GM12878 (cell line): ENCODE measurements around the gene SRSF12. TPM values are rescaled to one million over a fixed set of nuclear protein-coding genes. Genes with fewer than 3 reads are reported as not detected.

Experiments used
- ATAC-seq: fragments of 200-7000 bp; cut with Tn5 transposase; 3 replicates; pipeline ENCODE4 v1.9.1; 2020; ENCODE audit warnings: mild to moderate bottlenecking, moderate library complexity
- BruUV-seq: library from RNA; stranded (reverse); fragments of 400-500 nt; replicated peaks from 2 replicates; lab custom pipeline; 2021; lab: Mats Ljungman, UMichigan
- CTCF ChIA-PET: fragments of 300-600 bp; sonication (Branson Sonifier 250); formaldehyde crosslinking; extraction: SDS; loops from one replicate; lab custom pipeline; 2021; ENCODE audit warnings: inconsistent platforms; lab: Yijun Ruan, JAX
- POLR2A ChIA-PET: fragments of 350-600 bp; formaldehyde crosslinking; extraction: SDS; loops from one replicate; lab custom pipeline; 2021; ENCODE audit warnings: inconsistent platforms; lab: Charles Lee
- RAD21 ChIA-PET: fragments of 300-600 bp; sonication (Branson Sonifier 250); formaldehyde crosslinking; loops from one replicate; lab custom pipeline; 2023; ENCODE audit warnings: antibody characterized with exemption; ENCODE audit not compliant: unreplicated experiment; lab: Charles Lee
- SMC1A ChIA-PET: fragments of 300-600 bp; sonication (Branson Sonifier 250); formaldehyde crosslinking; loops from one replicate; lab custom pipeline; 2023; ENCODE audit not compliant: unreplicated experiment, uncharacterized antibody; lab: Charles Lee
- DNase-seq: peaks from one replicate; pipeline ENCODE4 v3.0.0-alpha.2; 2011; ENCODE audit warnings: low read depth, low spot score
- FAIRE-seq: peaks from 3 replicates; lab custom pipeline; 2011; peaks lifted over from hg19 to GRCh38; lab: Jason Lieb, UNC
- H2AFZ ChIP-seq: 2 replicates; pipeline ENCODE4 v1.6.0; 2011; ENCODE audit warnings: low read depth, low read length, control low read depth; ENCODE audit not compliant: control insufficient read depth
- H3K27ac ChIP-seq: 2 replicates; pipeline ENCODE4 v1.5.1; 2011; ENCODE audit warnings: control low read depth; ENCODE audit not compliant: control insufficient read depth, insufficient read depth
- H3K27me3 ChIP-seq, 2 experiments: replicated peaks in 1 of 2; 2 replicates each; pipeline versions ENCODE4 v1.6.0 to v1.6.1; 2011; ENCODE audit warnings: low read length in 1 of 2; ENCODE audit not compliant: control insufficient read depth in 2 of 2, insufficient read depth in 2 of 2
- H3K36me3 ChIP-seq, 2 experiments: 2 replicates each; pipeline ENCODE4 v1.5.1; 2011; ENCODE audit warnings: low read length in 1 of 2; ENCODE audit not compliant: control insufficient read depth in 2 of 2, insufficient read depth in 2 of 2
- H3K4me1 ChIP-seq: 2 replicates; pipeline ENCODE4 v1.6.1; 2011; ENCODE audit warnings: mild to moderate bottlenecking, low read length, moderate library complexity, mixed read lengths; ENCODE audit not compliant: control insufficient read depth, insufficient read depth
- H3K4me2 ChIP-seq: 2 replicates; pipeline ENCODE4 v1.6.0; 2011; ENCODE audit warnings: control low read depth; ENCODE audit not compliant: control insufficient read depth, insufficient read depth
- H3K4me3 ChIP-seq: fragments of 200-600 bp; sonication (generic); 2 replicates; pipeline ENCODE4 v1.5.1; 2016
- H3K79me2 ChIP-seq: 2 replicates; pipeline ENCODE4 v1.6.0; 2011; ENCODE audit warnings: low read length; ENCODE audit not compliant: control insufficient read depth, insufficient read depth
- H3K9ac ChIP-seq: 2 replicates; pipeline ENCODE4 v1.8.0; 2011; ENCODE audit warnings: low read length, control low read depth, mixed read lengths; ENCODE audit not compliant: control insufficient read depth, insufficient read depth
- H3K9me3 ChIP-seq: replicated peaks from 3 replicates; pipeline ENCODE4 v1.5.1; 2011; ENCODE audit warnings: mild to moderate bottlenecking, low read length; ENCODE audit not compliant: control insufficient read depth, insufficient read depth
- H4K20me1 ChIP-seq: 2 replicates; pipeline ENCODE4 v1.6.0; 2011; ENCODE audit not compliant: control insufficient read depth, insufficient read depth
- CTCF ChIP-seq, 3 experiments: IDR thresholded peaks in 2 of 3; conservative IDR thresholded peaks in 1 of 3; 2 replicates each; pipeline ENCODE4 v1.5.1; 2011; ENCODE audit warnings: low read depth in 3 of 3, low read length in 3 of 3, mild to moderate bottlenecking in 3 of 3, control low read depth in 2 of 3, moderate library complexity in 2 of 3, inconsistent platforms in 1 of 3, mixed read lengths in 1 of 3; ENCODE audit not compliant: control insufficient read depth in 2 of 3, insufficient read depth in 1 of 3; ENCODE audit errors: extremely low read depth in 1 of 3
- FOS ChIP-seq: IDR thresholded peaks from 3 replicates; pipeline ENCODE4 v1.6.1; 2011; ENCODE audit warnings: borderline replicate concordance; ENCODE audit not compliant: insufficient read length; ENCODE audit errors: extremely low read depth
- FOXM1 ChIP-seq: IDR thresholded peaks from 2 replicates; pipeline ENCODE4 v1.6.1; 2012; ENCODE audit warnings: low read depth, mild to moderate bottlenecking, inconsistent platforms, low read length, moderate library complexity
- GATAD2B ChIP-seq: fragments of 450-650 bp; conservative IDR thresholded peaks from 2 replicates; pipeline ENCODE4 v1.6.1; 2017; ENCODE audit warnings: low read depth, mild to moderate bottlenecking, moderate library complexity
- KDM1A ChIP-seq: fragments of 200-600 bp; sonication (generic); IDR thresholded peaks from 2 replicates; pipeline ENCODE4 v1.6.1; 2016; ENCODE audit warnings: borderline replicate concordance
- NKRF ChIP-seq: fragments of 450-650 bp; conservative IDR thresholded peaks from 2 replicates; pipeline ENCODE4 v1.6.1; 2017; ENCODE audit warnings: mild to moderate bottlenecking, moderate library complexity
- SREBF2 ChIP-seq: IDR thresholded peaks from 2 replicates; pipeline ENCODE4 v1.6.1; 2012; ENCODE audit warnings: mild to moderate bottlenecking, low read length
- SRF ChIP-seq, 2 experiments: IDR thresholded peaks; 2 replicates each; pipeline ENCODE4 v1.6.1; 2011; ENCODE audit warnings: low read depth in 2 of 2, low read length in 2 of 2, mild to moderate bottlenecking in 1 of 2, moderate library complexity in 1 of 2
- ZBTB11 ChIP-seq: fragments of 450-650 bp; formaldehyde crosslinking; IDR thresholded peaks from 2 replicates; pipeline ENCODE4 v1.5.0; 2022; ENCODE audit warnings: mild to moderate bottlenecking, missing genetic modification characterization
- ZBTB40 ChIP-seq: fragments of 450-650 bp; IDR thresholded peaks from 2 replicates; pipeline ENCODE4 v1.6.1; 2016; ENCODE audit warnings: mild to moderate bottlenecking, moderate library complexity, borderline replicate concordance
- WGBS: methylation state at CpG from one replicate; pipeline ENCODE4 v1.1.6; 2016; ENCODE audit warnings: low lambda C conversion rate; ENCODE audit not compliant: insufficient replicate concordance, insufficient coverage; ENCODE audit errors: missing lambda C conversion rate; 5-methylcytosine and 5-hydroxymethylcytosine counted together
- in situ Hi-C: fragments of 300-500 bp; cut with MboI; formaldehyde crosslinking; loops from 9 replicates; pipeline ENCODE4 v1.14.3; 2018; ENCODE audit warnings: mixed read lengths
- intact Hi-C: fragments of 100-400 bp; cut with micrococcal nuclease; formaldehyde crosslinking; loops from one replicate; pipeline ENCODE4 v1.14.2; 2022; ENCODE audit not compliant: unreplicated experiment
- polyA plus RNA-seq, 11 experiments: library from polyadenylated mRNA; depleted of rRNA in 4 of 11; unstranded in 6 of 11; stranded (reverse) in 5 of 11; fragments of >200 nt; fragmentation: Nextera tagmentation in 4 of 11; fragmentation: Illumina TruSeq in 1 of 11; extraction: Ambion mirVana in 4 of 11; extraction: Trizol in 1 of 11; gene quantifications; 1 replicate in 1 of 11; 2 replicates in 10 of 11; pipeline versions ENCODE4 v1.2.1 to v1.2.3, GENCODE V29; 2011 to 2016; ENCODE audit warnings: inconsistent platforms in 2 of 11, missing spikeins in 2 of 11, low read depth in 1 of 11
- total RNA-seq, 4 experiments: library from RNA; depleted of rRNA in 3 of 4; stranded (reverse); fragments of >200 nt in 3 of 4; fragmentation: Illumina TruSeq in 1 of 4; extraction: Trizol in 1 of 4; gene quantifications; 2 replicates each; pipeline versions ENCODE4 v1.2.1 to v1.2.3, GENCODE V29; 2013 to 2021

SRSF12 gene
- total and polyA plus RNA-seq, 10 of the 15 experiments (the other 5 are each of a cell fraction or from before 2014, with no cell fraction given) = 0.03 to 0.23 TPM; not detected in 8

GRCh38 chr6:89050155-89050554, 67.7 kb downstream of the SRSF12 start:
- no peak for FAIRE-seq
- SMC1A ChIA-PET = no interaction called here
- TF ChIP-seq NKRF (no peak), SREBF2 (no peak), ZBTB11 (no peak), FOXM1 (no peak), SRF (IDR thresholded peaks at IDR 0.05; ENCODE audit: low read depth in 2 of 2, low read length in 2 of 2) (no peak), FOS (no peak), GATAD2B (no peak), CTCF (IDR thresholded peaks at IDR 0.05 in 2 of 3, conservative IDR thresholded peaks at IDR 0.05 in 1 of 3; ENCODE audit: control insufficient read depth in 2 of 3, extremely low read depth in 1 of 3, insufficient read depth in 1 of 3, low read depth in 3 of 3, low read length in 3 of 3) (no peak), ZBTB40 (no peak), KDM1A (no peak)
- TF ChIP-seq, all 136 proteins: peak for 0
- in situ Hi-C loops = no loop called here
- Histone ChIP-seq H3K79me2 (no peaks in the 10 kb centered on the region), H4K20me1 (no peaks in the 10 kb centered on the region), H3K27me3 (no peaks in the 10 kb centered on the region), H3K9me3 (no peaks in the 10 kb centered on the region), H3K27ac (no peak overlapping the region), H2AFZ (no peak overlapping the region), H3K9ac (no peak overlapping the region), H3K36me3 (no peaks in the 10 kb centered on the region), H3K4me1 (no peaks in the 10 kb centered on the region), H3K4me2 (no peak overlapping the region), H3K4me3 (no peak overlapping the region)
- RAD21 ChIA-PET = no interaction called here
- ATAC-seq (no peak), DNase-seq (no peak)
- intact Hi-C loops = no loop called here
- CTCF ChIA-PET = interaction anchor here (1.2 kb wide), 1 partner anchor 15 kb away, joined by 3 read pairs; no protein-coding TSS in a partner anchor
- POLR2A ChIA-PET = interaction anchor here (1.0 kb wide), 1 partner anchor 30 kb away, joined by 3 read pairs; the partner anchor contains the start of gene PNRC1
- no TSS peak for BruUV-seq
- 29% methylated on average over 3 of the region's 3 CpGs for WGBS
